H1 (cell line): ENCODE results near the gene LINC01488. TPM values are rescaled to one million over a fixed set of nuclear protein-coding genes. Genes with fewer than 3 reads are reported as not detected.

Experiments used
- CTCF ChIA-PET: fragments of 300-600 bp; sonication (Branson Sonifier 250); formaldehyde crosslinking; loops from one replicate; lab custom pipeline; 2021; ENCODE audit not compliant: partially characterized antibody; lab: Charles Lee
- POLR2A ChIA-PET: fragments of 300-600 bp; sonication (Branson Sonifier 250); formaldehyde crosslinking; loops from one replicate; lab custom pipeline; 2021; ENCODE audit warnings: inconsistent platforms; ENCODE audit not compliant: partially characterized antibody; lab: Charles Lee
- DNase-seq, 2 experiments: peaks; one replicate each; pipeline versions ENCODE4 v3.0.0 to v3.0.0-alpha.2; 2010 to 2022; ENCODE audit warnings: low spot score in 2 of 2, low read depth in 1 of 2, mixed read lengths in 1 of 2
- FAIRE-seq: peaks from 2 replicates; lab custom pipeline; 2011; peaks lifted over from hg19 to GRCh38; lab: Jason Lieb, UNC
- H2AFZ ChIP-seq: 2 replicates; pipeline ENCODE4 v1.8.1; 2012; ENCODE audit warnings: low read length, inconsistent platforms
- H2AK5ac ChIP-seq: 2 replicates; pipeline ENCODE4 v1.6.1; 2013; ENCODE audit warnings: low read depth, low read length
- H2BK120ac ChIP-seq: replicated peaks from 2 replicates; pipeline ENCODE3; 2013; ENCODE audit warnings: low read depth, low read length, inconsistent platforms
- H2BK12ac ChIP-seq: 2 replicates; pipeline ENCODE4 v1.6.1; 2013; ENCODE audit warnings: low read depth, low read length
- H2BK15ac ChIP-seq: 2 replicates; pipeline ENCODE4 v1.6.1; 2013; ENCODE audit warnings: low read length
- H2BK20ac ChIP-seq: 2 replicates; pipeline ENCODE4 v1.6.1; 2013; ENCODE audit warnings: low read length
- H2BK5ac ChIP-seq: 2 replicates; pipeline ENCODE4 v1.6.1; 2013; ENCODE audit warnings: low read depth, low read length
- H3K14ac ChIP-seq: 2 replicates; pipeline ENCODE4 v1.6.1; 2013; ENCODE audit warnings: inconsistent platforms; ENCODE audit not compliant: insufficient read length
- H3K18ac ChIP-seq: 2 replicates; pipeline ENCODE4 v1.6.1; 2013; ENCODE audit warnings: low read length; ENCODE audit errors: extremely low read depth
- H3K23ac ChIP-seq: 2 replicates; pipeline ENCODE4 v1.6.1; 2013; ENCODE audit warnings: inconsistent platforms; ENCODE audit not compliant: insufficient read length
- H3K23me2 ChIP-seq: 2 replicates; pipeline ENCODE4 v1.6.1; 2013; ENCODE audit warnings: low read depth, low read length
- H3K27ac ChIP-seq: 2 replicates; pipeline ENCODE4 v1.6.1; 2011; ENCODE audit warnings: low read depth, low read length, inconsistent platforms
- H3K27me3 ChIP-seq, 4 experiments: replicated peaks in 1 of 4; 1 replicate in 1 of 4; 2 replicates in 3 of 4; pipeline versions ENCODE4 v1.6.1 to v1.8.1; 2011 to 2013; ENCODE audit warnings: low read length in 3 of 4, mild to moderate bottlenecking in 3 of 4, inconsistent platforms in 2 of 4, mixed read lengths in 2 of 4, moderate library complexity in 1 of 4; ENCODE audit not compliant: control insufficient read depth in 3 of 4, insufficient read depth in 3 of 4; ENCODE audit errors: extremely low read depth in 1 of 4
- H3K36me3 ChIP-seq, 4 experiments: 2 replicates each; pipeline versions ENCODE4 v1.6.1 to v1.8.1; 2011 to 2013; ENCODE audit warnings: mild to moderate bottlenecking in 4 of 4, low read length in 3 of 4, moderate library complexity in 2 of 4, control low read depth in 1 of 4, inconsistent platforms in 1 of 4; ENCODE audit not compliant: insufficient read depth in 4 of 4, control insufficient read depth in 2 of 4
- H3K4ac ChIP-seq: replicated peaks from 2 replicates; pipeline ENCODE3; 2013; ENCODE audit warnings: low read length, low read depth, mixed read lengths, inconsistent platforms; ENCODE audit not compliant: insufficient read length
- H3K4me1 ChIP-seq, 4 experiments: replicated peaks in 1 of 4; 1 replicate in 1 of 4; 2 replicates in 3 of 4; pipeline versions ENCODE4 v1.6.1 to v1.8.1; 2011 to 2013; ENCODE audit warnings: low read length in 3 of 4, inconsistent platforms in 2 of 4, mixed read lengths in 1 of 4; ENCODE audit not compliant: insufficient read depth in 4 of 4, control insufficient read depth in 3 of 4
- H3K4me2 ChIP-seq, 2 experiments: 2 replicates each; pipeline versions ENCODE4 v1.6.1 to v1.8.1; 2011 to 2013; ENCODE audit warnings: low read depth in 2 of 2, low read length in 2 of 2, control low read depth in 1 of 2, inconsistent platforms in 1 of 2, mild to moderate bottlenecking in 1 of 2; ENCODE audit not compliant: insufficient read depth in 1 of 2
- H3K4me3 ChIP-seq, 4 experiments: fragments of 200-600, 300-600 bp in 1 of 4; sonication (generic), shearing (Covaris generic), sonication (Bioruptor Twin) in 1 of 4; 2 replicates each; pipeline versions ENCODE4 v1.5.1 to v1.8.1; 2011 to 2016; ENCODE audit warnings: low read length in 4 of 4, low read depth in 3 of 4, control low read depth in 2 of 4, inconsistent platforms in 2 of 4, mild to moderate bottlenecking in 2 of 4, mixed read lengths in 1 of 4, moderate library complexity in 1 of 4; ENCODE audit not compliant: insufficient read depth in 2 of 4; ENCODE audit errors: extremely low read depth in 1 of 4
- H3K56ac ChIP-seq: replicated peaks from 2 replicates; pipeline ENCODE3; 2013; ENCODE audit warnings: low read depth, mild to moderate bottlenecking, mixed read lengths, low read length, inconsistent platforms; ENCODE audit not compliant: insufficient read length
- H3K79me1 ChIP-seq: 2 replicates; pipeline ENCODE4 v1.6.1; 2013; ENCODE audit warnings: low read depth, low read length, control low read depth
- H3K79me2 ChIP-seq, 2 experiments: 2 replicates each; pipeline versions ENCODE4 v1.6.1 to v1.8.1; 2012 to 2013; ENCODE audit warnings: low read length in 2 of 2, mild to moderate bottlenecking in 2 of 2, inconsistent platforms in 1 of 2; ENCODE audit not compliant: insufficient read depth in 2 of 2, control insufficient read depth in 1 of 2
- H3K9ac ChIP-seq, 4 experiments: replicated peaks in 1 of 4; 1 replicate in 1 of 4; 2 replicates in 3 of 4; pipeline versions ENCODE4 v1.6.1 to v1.8.1; 2011 to 2013; ENCODE audit warnings: low read depth in 3 of 4, low read length in 3 of 4, control low read depth in 2 of 4, mild to moderate bottlenecking in 2 of 4, moderate library complexity in 2 of 4, inconsistent platforms in 1 of 4; ENCODE audit errors: extremely low read depth in 1 of 4
- H3K9me3 ChIP-seq, 2 experiments: 2 replicates each; pipeline versions ENCODE4 v1.6.1 to v1.8.1; 2012 to 2013; ENCODE audit warnings: mild to moderate bottlenecking in 2 of 2, moderate library complexity in 2 of 2, control low read depth in 1 of 2, inconsistent platforms in 1 of 2, low read depth in 1 of 2, low read length in 1 of 2, mixed read lengths in 1 of 2; ENCODE audit not compliant: insufficient read depth in 2 of 2
- H4K20me1 ChIP-seq, 2 experiments: replicated peaks in 1 of 2; 2 replicates each; pipeline versions ENCODE3 to v1.8.1; 2011 to 2013; ENCODE audit warnings: inconsistent platforms in 2 of 2, low read length in 2 of 2, mild to moderate bottlenecking in 1 of 2; ENCODE audit not compliant: insufficient read depth in 2 of 2, control insufficient read depth in 1 of 2
- H4K5ac ChIP-seq: 2 replicates; pipeline ENCODE4 v1.6.1; 2013; ENCODE audit warnings: low read length, low read depth, mixed read lengths, inconsistent platforms; ENCODE audit not compliant: insufficient read length
- H4K8ac ChIP-seq: 2 replicates; pipeline ENCODE4 v1.8.0; 2013; ENCODE audit warnings: mild to moderate bottlenecking, moderate library complexity, low read length, inconsistent platforms; ENCODE audit not compliant: insufficient read depth; ENCODE audit errors: extremely low read depth
- H4K91ac ChIP-seq: replicated peaks from 2 replicates; pipeline ENCODE3; 2013; ENCODE audit warnings: low read length, mixed read lengths, inconsistent platforms; ENCODE audit not compliant: insufficient read length
- NRF1 ChIP-seq: IDR thresholded peaks from 2 replicates; pipeline ENCODE4 v1.6.1; 2011; ENCODE audit warnings: mild to moderate bottlenecking, low read depth, low read length, improper control_type of control experiment
- RFX5 ChIP-seq: IDR thresholded peaks from 2 replicates; pipeline ENCODE4 v1.6.1; 2011; ENCODE audit warnings: low read depth, low read length, improper control_type of control experiment, borderline replicate concordance
- WGBS, 2 experiments: shearing (Covaris generic) in 1 of 2; methylation state at CpG; one replicate each; pipeline versions ENCODE4 v1.1.6 to v1.1.7; 2013 to 2015; ENCODE audit warnings: low lambda C conversion rate in 2 of 2, mixed read lengths in 2 of 2, inconsistent platforms in 1 of 2, low coverage in 1 of 2, missing lambda C conversion rate in 1 of 2; ENCODE audit not compliant: insufficient replicate concordance in 2 of 2, insufficient coverage in 1 of 2, insufficient read length in 1 of 2; ENCODE audit errors: extremely low coverage in 1 of 2, missing lambda C conversion rate in 1 of 2; 5-methylcytosine and 5-hydroxymethylcytosine counted together
- polyA plus RNA-seq, 7 experiments: library from polyadenylated mRNA; depleted of rRNA in 3 of 7; stranded (reverse) in 5 of 7; unstranded in 2 of 7; fragments of >200 nt in 5 of 7; fragments of 200-250 nt in 2 of 7; gene quantifications; 1 replicate in 5 of 7; 2 replicates in 1 of 7; 4 replicates in 1 of 7; pipeline versions ENCODE4 v1.2.1 to v1.2.3, GENCODE V29; 2011 to 2013; ENCODE audit warnings: missing spikeins in 2 of 7, mixed read lengths in 2 of 7
- total RNA-seq: library from RNA; stranded (reverse); fragmentation: NEBNext Ultra II Directional; extraction: Animal tissue kit (Norgen Biotek cat#: 25700); gene quantifications from 2 replicates; pipeline ENCODE4 v1.2.1, GENCODE V29; 2021

Gene LINC01488
- total and polyA plus RNA-seq, 2 of the 8 experiments (the other 6 are each of a cell fraction or from before 2014, with no cell fraction given), result not detected

DNA sequence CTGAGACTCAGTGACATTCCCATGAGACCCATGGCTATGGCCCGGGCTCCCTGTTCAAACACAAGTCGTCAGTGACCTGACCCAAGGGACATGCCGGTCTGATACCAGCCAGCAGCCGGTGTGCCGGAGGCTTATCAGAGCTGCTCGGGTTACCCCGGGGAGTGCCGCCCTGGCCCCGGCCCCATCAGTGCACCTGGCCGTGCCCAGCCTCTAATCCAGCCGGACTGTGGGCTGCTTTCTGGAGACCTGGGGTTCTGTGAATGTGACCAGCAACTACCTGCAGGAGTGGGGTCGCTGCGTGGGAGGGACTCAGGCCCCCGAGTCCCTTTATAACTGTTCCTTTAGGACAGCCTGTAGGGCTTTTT is 52.7 kb downstream of the LINC01488 start:
- no peak overlapping the region for H2AK5ac ChIP-seq
- H4K5ac ChIP-seq, result no peak overlapping the region
- H2BK5ac ChIP-seq, result no peak overlapping the region
- 0 out of 2 replicates have a peak overlapping the region, but pooled peaks have one; percentile 84 for H2BK12ac ChIP-seq
- DNase-seq, result no peak
- no peak overlapping the region; the same call in 1 of the 2 replicates for H3K18ac ChIP-seq
- no peak overlapping the region for H3K9ac ChIP-seq
- H3K9me3 ChIP-seq, result no peaks in the 10 kb centered on the region
- no peak overlapping the region for H2AFZ ChIP-seq
- no peaks in the 10 kb centered on the region for H3K79me1 ChIP-seq
- POLR2A ChIA-PET, result interaction anchor here (1.3 to 3.1 kb wide), 3 partner anchors 9 to 105 kb away, joined by 3 to 11 read pairs (median 4); no protein-coding TSS in a partner anchor
- no peaks in the 10 kb centered on the region for H3K79me2 ChIP-seq
- H4K20me1 ChIP-seq, result no peaks in the 10 kb centered on the region
- H3K23ac ChIP-seq, result no peak overlapping the region
- H3K36me3 ChIP-seq, result no peaks in the 10 kb centered on the region
- H2BK20ac ChIP-seq, result peak overlapping the region; percentile 72; the same call in 1 of the 2 replicates
- no peak for FAIRE-seq
- no peaks in the 10 kb centered on the region; a peak in 1 of 7 replicates for H3K27me3 ChIP-seq
- H3K4me2 ChIP-seq, result no peak overlapping the region
- 0 out of 2 replicates have a peak overlapping the region, but pooled peaks have one; percentile 35 for H4K8ac ChIP-seq
- no peak overlapping the region for H3K4me3 ChIP-seq
- H3K27ac ChIP-seq, result no peak overlapping the region
- peaks cover 0 to 5% (median under 1%) of the 10 kb centered on the region in 4 experiments; a peak in 1 of 7 replicates for H3K4me1 ChIP-seq
- no peak overlapping the region for H4K91ac ChIP-seq
- no peak overlapping the region for H2BK120ac ChIP-seq
- no peak overlapping the region for H3K4ac ChIP-seq
- no peak overlapping the region for H3K56ac ChIP-seq
- CTCF ChIA-PET, result interaction anchor here (0.6 to 0.9 kb wide), 2 partner anchors 111 to 138 kb away, joined by 3 read pairs; no protein-coding TSS in a partner anchor
- peak overlapping the region; percentile 65 for H2BK15ac ChIP-seq
- no peaks in the 10 kb centered on the region; the same call in 1 of the 2 replicates for H3K23me2 ChIP-seq
- 86% methylated on average over 14 of the region's 14 CpGs; no CpG with 5 or more reads in 1 of the 2 experiments for WGBS, 2 experiments
- H3K14ac ChIP-seq, result no peak overlapping the region
- TF ChIP-seq NRF1 (no peak), RFX5 (no peak)
